Stomach (tissue), 9 donors: Measurements from ENCODE around the gene VPS37C. TPM values are rescaled to one million over a fixed set of nuclear protein-coding genes. Genes with fewer than 3 reads are reported as not detected.

Source experiments
- DNase-seq, 2 donors: peaks; one replicate each; pipeline versions ENCODE4 v3.0.0 to v3.0.0-alpha.2; 2013 to 2019
- H3K27ac ChIP-seq, 5 donors: fragments of 200-600 bp in 4 of 5; sonication (generic) in 4 of 5; one replicate each; pipeline ENCODE4 v1.5.1; 2013 to 2019; ENCODE audit warnings: mild to moderate bottlenecking in 1 of 5, moderate library complexity in 1 of 5
- H3K27me3 ChIP-seq, 3 donors: fragments of 200-600 bp; sonication (generic); one replicate each; pipeline ENCODE4 v1.5.1; 2017 to 2019; ENCODE audit warnings: mixed run types in 1 of 3
- H3K36me3 ChIP-seq, 4 donors: fragments of 200-600 bp; sonication (generic); 1 replicate in 3 of 4; 2 replicates in 1 of 4; pipeline ENCODE4 v1.5.1; 2016 to 2019
- H3K4me1 ChIP-seq, 4 donors: fragments of 200-600 bp; sonication (generic); one replicate each; pipeline ENCODE4 v1.5.1; 2016 to 2019
- H3K4me3 ChIP-seq, 4 donors: fragments of 200-600 bp; sonication (generic) in 3 of 4; one replicate each; pipeline ENCODE4 v1.5.1; 2016 to 2019; ENCODE audit warnings: mild to moderate bottlenecking in 1 of 4
- H3K9me3 ChIP-seq, 4 donors: fragments of 200-600 bp; sonication (generic); one replicate each; pipeline ENCODE4 v1.5.1; 2016 to 2019
- EP300 ChIP-seq: sonication (generic); formaldehyde crosslinking; IDR thresholded peaks from one replicate; pipeline ENCODE4 v1.6.1; 2017; ENCODE audit warnings: antibody characterized with exemption
- POLR2A ChIP-seq, 4 donors: fragments of 450-650 bp; IDR thresholded peaks; one replicate each; pipeline ENCODE4 v1.6.1; 2016; ENCODE audit warnings: antibody characterized with exemption in 4 of 4, control low read depth in 2 of 4, mild to moderate bottlenecking in 1 of 4, moderate library complexity in 1 of 4
- POLR2AphosphoS5 ChIP-seq, 3 donors: sonication (generic); formaldehyde crosslinking; IDR thresholded peaks; one replicate each; pipeline ENCODE4 v1.6.1; 2016; ENCODE audit warnings: antibody characterized with exemption in 3 of 3
- WGBS, 5 donors: extraction: QIAGEN DNeasy Blood & Tissue Kit in 3 of 5; methylation state at CpG; one replicate each; pipeline versions ENCODE4 v1.1.5 to v1.1.7; 2013 to 2018; 5-methylcytosine and 5-hydroxymethylcytosine counted together
- intact Hi-C: fragments of 100-400 bp; cut with DNase I; formaldehyde crosslinking; loops from one replicate; pipeline ENCODE4 v1.15.1; 2023; ENCODE audit warnings: low total_unique reads
- polyA plus RNA-seq, 3 donors: library from polyadenylated mRNA; stranded (reverse); fragments of 200-250 nt; gene quantifications; one replicate each; pipeline ENCODE4 v1.2.3, GENCODE V29; 2013
- total RNA-seq, 5 donors: library from RNA; depleted of rRNA; stranded (reverse); fragments of >200 nt; gene quantifications; one replicate each; pipeline versions ENCODE4 v1.1.0 to v1.2.3, GENCODE V29; 2014 to 2016
- TF ChIP-seq, protein P1 (sequence below), 7 experiments: fragments of 450-650 bp in 4 of 7; fragments of 200-600 bp in 3 of 7; sonication (generic) in 3 of 7; IDR thresholded peaks; one replicate each; pipeline ENCODE4 v1.5.1; 2016 to 2019; ENCODE audit warnings: antibody characterized with exemption in 7 of 7, control low read depth in 2 of 7, mild to moderate bottlenecking in 1 of 7
- donor health status: healthy with polysubstance abuse.
- donor health status: Bipolar disorder and iron deficiency.
- donor health status: healthy.

VPS37C gene
- total and polyA plus RNA-seq, 8 donors, result 6.4 to 53.6 (median 27.7) TPM

DNA sequence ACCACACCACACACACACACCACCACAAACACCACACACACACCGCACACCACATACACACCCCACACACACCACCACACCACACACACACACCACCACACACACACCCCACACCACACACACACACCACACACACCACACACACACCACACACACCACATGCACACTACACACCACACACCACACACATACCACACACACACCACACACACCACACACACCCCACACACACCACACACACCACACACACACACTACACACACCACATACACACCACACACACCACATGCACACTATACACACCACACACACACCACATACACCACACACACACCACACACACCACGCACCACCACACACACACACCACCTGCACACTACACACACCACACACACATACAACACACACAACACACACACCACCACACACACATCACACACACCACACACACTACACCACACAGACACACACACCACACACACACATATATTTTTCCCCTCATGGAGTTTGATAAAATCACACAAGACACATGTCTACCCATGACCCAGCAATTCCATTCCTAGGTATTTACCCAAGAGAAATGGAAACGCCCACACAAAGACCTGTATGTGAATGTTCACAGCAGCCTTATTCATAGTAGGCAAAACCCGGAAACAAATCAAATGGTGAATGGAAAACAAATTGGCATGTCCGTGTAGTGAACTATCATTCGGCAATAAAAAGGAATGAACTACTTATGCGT lies 44.6 kb downstream of the VPS37C start:
- no peak for DNase-seq
- H3K27ac ChIP-seq, result no peak overlapping the region
- intact Hi-C loops, result no loop called here
- H3K36me3 ChIP-seq, result no peaks in the 10 kb centered on the region
- WGBS, 5 donors, result 61 to 79% (median 71%) methylated on average over 7 of the region's 7 CpGs
- TF ChIP-seq POLR2A (IDR thresholded peaks at IDR 0.05), result no peak
- no peak for TF ChIP-seq EP300
- peak in 1 of 3 donors; percentile 19 for TF ChIP-seq POLR2AphosphoS5 (IDR thresholded peaks at IDR 0.05)
- TF ChIP-seq, protein P1, sequence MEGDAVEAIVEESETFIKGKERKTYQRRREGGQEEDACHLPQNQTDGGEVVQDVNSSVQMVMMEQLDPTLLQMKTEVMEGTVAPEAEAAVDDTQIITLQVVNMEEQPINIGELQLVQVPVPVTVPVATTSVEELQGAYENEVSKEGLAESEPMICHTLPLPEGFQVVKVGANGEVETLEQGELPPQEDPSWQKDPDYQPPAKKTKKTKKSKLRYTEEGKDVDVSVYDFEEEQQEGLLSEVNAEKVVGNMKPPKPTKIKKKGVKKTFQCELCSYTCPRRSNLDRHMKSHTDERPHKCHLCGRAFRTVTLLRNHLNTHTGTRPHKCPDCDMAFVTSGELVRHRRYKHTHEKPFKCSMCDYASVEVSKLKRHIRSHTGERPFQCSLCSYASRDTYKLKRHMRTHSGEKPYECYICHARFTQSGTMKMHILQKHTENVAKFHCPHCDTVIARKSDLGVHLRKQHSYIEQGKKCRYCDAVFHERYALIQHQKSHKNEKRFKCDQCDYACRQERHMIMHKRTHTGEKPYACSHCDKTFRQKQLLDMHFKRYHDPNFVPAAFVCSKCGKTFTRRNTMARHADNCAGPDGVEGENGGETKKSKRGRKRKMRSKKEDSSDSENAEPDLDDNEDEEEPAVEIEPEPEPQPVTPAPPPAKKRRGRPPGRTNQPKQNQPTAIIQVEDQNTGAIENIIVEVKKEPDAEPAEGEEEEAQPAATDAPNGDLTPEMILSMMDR (IDR thresholded peaks at IDR 0.05), result peak in 1 of 7 experiments; percentile 7
- no peaks in the 10 kb centered on the region for H3K27me3 ChIP-seq
- H3K4me1 ChIP-seq, result peaks cover 11 to 14% (median 12%) of the 10 kb centered on the region in 4 donors
- H3K9me3 ChIP-seq, result no peaks in the 10 kb centered on the region
- H3K4me3 ChIP-seq, result no peak overlapping the region

DNA sequence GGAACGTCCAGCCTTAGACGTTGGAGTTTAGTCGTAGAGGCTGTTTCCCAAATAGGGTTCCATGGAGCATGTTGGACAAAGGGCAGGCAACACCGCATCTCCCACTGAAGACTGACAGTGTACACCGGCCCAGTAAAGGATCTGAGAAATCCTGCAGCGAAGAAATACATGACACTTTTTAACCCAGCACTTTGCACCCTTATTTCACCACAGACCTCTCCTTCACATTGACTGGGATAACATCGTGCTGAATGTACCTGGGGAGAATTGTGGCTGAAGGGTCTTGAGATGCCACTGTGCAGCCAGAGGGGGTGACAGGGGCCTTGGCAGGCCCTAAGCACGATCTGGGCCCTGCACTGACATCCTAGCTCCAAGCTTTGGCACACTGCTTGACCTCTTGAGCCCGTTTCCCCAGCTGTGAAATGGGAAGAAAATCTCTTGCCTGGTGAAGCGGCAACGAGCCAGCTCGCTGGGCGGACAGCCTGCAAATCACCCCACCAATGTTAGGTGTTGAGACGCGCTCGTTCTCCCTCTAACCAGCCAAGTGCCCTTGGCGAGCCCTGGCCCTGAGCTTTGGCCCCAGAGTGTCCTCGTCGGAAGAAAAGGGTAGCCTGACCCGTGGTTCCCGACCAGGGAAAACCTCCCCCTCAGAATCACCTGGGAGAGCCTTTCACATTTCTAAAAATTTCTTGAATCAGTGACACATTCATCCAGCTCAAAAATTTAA lies 45.6 kb downstream of the VPS37C start:
- H3K4me1 ChIP-seq, result peaks cover 2 to 5% (median 3%) of the 10 kb centered on the region in 4 donors
- WGBS, 5 donors, result 86 to 91% (median 87%) methylated on average over 21 of the region's 21 CpGs
- no peaks in the 10 kb centered on the region for H3K9me3 ChIP-seq
- no peaks in the 10 kb centered on the region for H3K27me3 ChIP-seq
- intact Hi-C loops, result no loop called here
- no peak for DNase-seq
- H3K27ac ChIP-seq, result no peak overlapping the region
- H3K36me3 ChIP-seq, result no peaks in the 10 kb centered on the region
- H3K4me3 ChIP-seq, result no peak overlapping the region
- TF ChIP-seq POLR2A (IDR thresholded peaks at IDR 0.05) (no peak), EP300 (no peak), POLR2AphosphoS5 (IDR thresholded peaks at IDR 0.05) (no peak)
- TF ChIP-seq, protein P1 (IDR thresholded peaks at IDR 0.05), result no peak

DNA sequence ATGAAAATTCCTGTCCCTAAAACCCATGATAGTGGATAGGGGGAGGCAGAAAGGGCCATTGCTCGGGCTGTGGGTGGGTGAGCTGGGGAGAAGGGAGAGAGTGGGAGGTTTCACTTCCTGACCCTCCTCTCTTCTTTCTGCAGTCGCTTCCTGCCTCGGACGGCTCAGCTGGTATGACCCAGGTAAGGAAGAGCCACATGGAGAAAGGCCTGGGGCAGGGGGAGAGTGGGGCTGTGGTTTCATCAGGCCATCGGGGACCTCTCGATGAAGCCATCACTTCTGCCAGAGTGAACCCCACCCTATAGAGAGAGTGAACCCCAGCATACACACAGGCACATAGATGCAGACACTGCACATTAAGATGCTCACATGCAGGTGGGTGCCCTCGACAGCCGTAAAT lies 46.3 kb downstream of the VPS37C start:
- no peak for DNase-seq
- no peak overlapping the region for H3K27ac ChIP-seq
- 65 to 80% (median 79%) methylated on average over 8 of the region's 8 CpGs for WGBS, 5 donors
- no peaks in the 10 kb centered on the region for H3K9me3 ChIP-seq
- intact Hi-C loops, result no loop called here
- H3K27me3 ChIP-seq, result no peaks in the 10 kb centered on the region
- H3K36me3 ChIP-seq, result no peaks in the 10 kb centered on the region
- no peaks in the 10 kb centered on the region for H3K4me1 ChIP-seq
- H3K4me3 ChIP-seq, result no peak overlapping the region
- TF ChIP-seq, protein P1 (IDR thresholded peaks at IDR 0.05), result no peak
- no peak for TF ChIP-seq EP300
- TF ChIP-seq POLR2AphosphoS5 (IDR thresholded peaks at IDR 0.05), result no peak
- no peak for TF ChIP-seq POLR2A (IDR thresholded peaks at IDR 0.05)

- Histone ChIP-seq H3K36me3 (no peaks in the 10 kb centered on the region), H3K27me3 (no peaks in the 10 kb centered on the region), H3K9me3 (no peaks in the 10 kb centered on the region), H3K4me3 (no peak overlapping the region), H3K4me1 (no peaks in the 10 kb centered on the region), H3K27ac (no peak overlapping the region)
- no peak for DNase-seq
- no peak for TF ChIP-seq POLR2A (IDR thresholded peaks at IDR 0.05)
- TF ChIP-seq POLR2AphosphoS5 (IDR thresholded peaks at IDR 0.05), result no peak
- TF ChIP-seq, protein P1 (IDR thresholded peaks at IDR 0.05), result no peak
- TF ChIP-seq EP300, result no peak
- intact Hi-C loops, result no loop called here
- WGBS, 5 donors, result 84 to 90% (median 86%) methylated on average over 9 of the region's 9 CpGs
These were observed 48.0 kb downstream of the VPS37C start for GRCh38 chr11:61113201-61113600.
